ENCODE measurements around the gene ANKRD65. TPM values are rescaled to one million over a fixed set of nuclear protein-coding genes. Genes with fewer than 3 reads are reported as not detected.
A peak's percentile ranks its signal among the peaks of the same experiment; 100 is the strongest.

The ANKRD65 gene
- total RNA-seq, 2 experiments from 2014 or later, result not detected

DNA sequence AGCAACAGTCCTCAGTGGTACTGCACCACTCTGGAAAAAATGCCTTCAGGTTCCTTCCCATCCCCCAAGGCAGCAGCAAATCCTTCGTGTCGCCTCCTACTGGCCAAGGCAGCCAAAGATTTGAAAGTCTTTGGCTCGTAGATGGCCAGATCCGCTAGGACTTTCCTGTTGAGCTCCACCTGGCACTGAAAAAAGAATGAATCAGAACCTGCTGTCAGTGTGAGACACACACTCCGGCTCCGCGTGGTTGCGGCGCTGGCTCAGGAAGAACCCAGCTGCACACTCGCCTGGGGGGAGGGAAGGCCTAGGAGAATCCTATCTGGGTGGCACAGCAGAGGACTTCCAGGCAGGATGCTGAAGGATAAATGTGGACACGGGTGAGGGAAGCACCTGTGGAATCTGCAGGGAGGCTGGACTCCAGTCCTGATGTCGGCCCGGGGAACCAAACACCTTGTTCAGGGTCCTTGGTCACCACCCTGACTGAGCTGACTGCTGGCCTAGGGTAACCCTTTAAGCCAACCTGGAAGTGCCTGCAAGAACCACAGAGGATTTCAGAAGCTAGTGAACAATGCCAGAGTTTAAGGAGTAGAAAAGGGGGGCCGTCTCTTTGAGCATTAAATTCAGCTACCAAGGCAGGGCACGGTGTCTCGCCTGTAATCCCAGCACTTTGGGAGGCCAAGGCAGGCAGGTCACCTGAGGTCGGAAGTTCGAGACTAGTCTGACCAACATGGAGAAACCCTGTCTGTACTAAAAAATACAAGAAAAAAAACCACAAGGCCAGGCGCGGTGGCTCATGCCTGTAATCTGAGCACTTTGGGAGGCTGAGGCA lies 18.8 kb downstream of the ANKRD65 start:
- peak overlapping the region; percentile 71 for H3K27ac Mint-ChIP-seq
- CTCF ChIA-PET, result interaction anchor here (0.5 to 2.1 kb wide), 5 partner anchors 13 to 39 kb away, joined by 3 to 12 read pairs (median 4); no protein-coding TSS in a partner anchor
- DNase-seq, result peak; percentile 55
- no peaks in the 10 kb centered on the region for H3K27me3 Mint-ChIP-seq (ENCODE audit: low read depth)
- no peaks in the 10 kb centered on the region for H3K9me3 Mint-ChIP-seq
- peak overlapping the region; percentile 27 for H3K4me3 Mint-ChIP-seq
- peaks cover 68% of the 10 kb centered on the region for H3K4me1 Mint-ChIP-seq (ENCODE audit: low read depth)
- H3K36me3 Mint-ChIP-seq (ENCODE audit: low read depth), result peaks cover 64% of the 10 kb centered on the region
- intact Hi-C loops (cut with micrococcal nuclease), result no loop called here

DNA sequence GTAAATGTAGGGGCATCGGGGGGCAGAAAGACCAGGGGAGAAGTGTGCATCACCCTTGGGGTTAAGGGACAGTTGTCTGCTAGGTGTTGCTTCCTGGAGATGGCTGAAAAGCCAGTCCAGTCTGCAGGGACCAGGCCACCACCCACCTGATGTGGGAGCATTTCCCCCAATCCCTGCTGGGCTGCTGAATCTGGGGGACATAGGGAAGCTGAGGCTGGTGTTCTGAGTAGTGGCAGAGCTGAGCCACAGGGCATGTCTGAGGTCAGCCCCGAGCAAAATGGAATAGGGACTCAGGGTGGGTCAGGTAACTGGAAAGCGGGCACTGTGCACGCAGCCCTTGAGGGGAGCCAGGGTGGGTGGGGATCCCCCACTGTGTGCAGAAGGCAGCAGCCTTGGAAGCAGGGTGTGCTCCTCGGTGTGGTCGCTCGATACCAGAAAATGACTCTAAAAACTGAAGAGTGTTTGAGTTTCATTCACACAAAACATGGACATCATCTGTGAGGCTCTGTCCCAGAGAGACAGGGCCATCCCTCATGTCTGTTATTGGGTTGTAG lies 19.5 kb downstream of the ANKRD65 start:
- DNase-seq, result no peak
- no peaks in the 10 kb centered on the region for H3K9me3 Mint-ChIP-seq
- peak overlapping the region; percentile 71 for H3K27ac Mint-ChIP-seq
- H3K27me3 Mint-ChIP-seq (ENCODE audit: low read depth), result no peaks in the 10 kb centered on the region
- intact Hi-C loops (cut with micrococcal nuclease), result no loop called here
- peaks cover 61% of the 10 kb centered on the region for H3K36me3 Mint-ChIP-seq (ENCODE audit: low read depth)
- CTCF ChIA-PET, result interaction anchor here (1.1 to 2.1 kb wide), 3 partner anchors 20 to 39 kb away, joined by 3 to 12 read pairs (median 4); no protein-coding TSS in a partner anchor
- H3K4me3 Mint-ChIP-seq, result peak overlapping the region; percentile 91
- peaks cover 69% of the 10 kb centered on the region for H3K4me1 Mint-ChIP-seq (ENCODE audit: low read depth)

DNA sequence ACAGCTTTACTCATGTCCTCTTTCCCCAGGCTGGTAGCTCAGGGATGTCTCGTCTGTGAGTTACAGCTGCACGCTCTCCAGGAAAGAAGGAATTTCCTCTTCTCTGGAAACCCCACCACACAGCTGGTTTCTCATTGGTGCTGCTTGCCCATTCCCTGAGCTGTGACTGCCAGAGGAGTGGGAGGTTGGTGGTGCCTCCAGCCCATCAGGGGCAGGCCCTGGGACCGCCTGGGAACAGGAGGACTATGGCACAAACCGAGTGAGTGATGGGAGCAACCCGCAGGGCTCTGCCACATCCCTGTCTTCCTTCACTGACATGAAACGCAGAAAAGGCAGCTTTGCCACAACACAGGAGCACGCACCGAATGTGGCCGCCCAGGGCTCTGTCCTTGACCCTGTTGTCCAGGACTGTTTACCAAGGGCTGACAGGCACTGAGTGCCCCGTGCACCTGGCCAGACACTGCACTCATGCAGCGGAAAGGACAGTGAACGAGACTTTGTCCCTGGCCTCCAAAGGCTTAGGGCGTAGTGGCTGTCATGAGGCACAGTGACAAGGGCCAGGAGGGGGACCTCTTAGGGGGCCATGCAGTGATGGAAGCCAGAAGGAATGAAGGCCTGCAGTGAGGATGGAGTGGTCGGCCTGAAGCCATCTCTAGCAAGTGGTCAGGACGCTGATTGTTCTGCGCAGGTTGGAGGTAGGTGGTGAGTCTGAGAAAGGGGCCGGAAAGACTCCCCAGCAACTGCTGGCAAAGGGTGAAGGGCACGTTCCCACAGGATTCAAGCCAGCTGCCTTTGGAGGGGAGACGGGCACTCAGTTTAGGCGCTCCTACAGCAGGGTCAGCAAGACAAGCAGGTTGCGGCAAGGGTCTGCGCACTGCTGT lies 20.3 kb downstream of the ANKRD65 start:
- DNase-seq, result no peak
- H3K4me3 Mint-ChIP-seq, result peak overlapping the region; percentile 91
- peaks cover 54% of the 10 kb centered on the region for H3K36me3 Mint-ChIP-seq (ENCODE audit: low read depth)

GRCh38 chr1:1399872-1400575 lies 21.1 kb downstream of the ANKRD65 start:
- peak overlapping the region; percentile 91 for H3K4me3 Mint-ChIP-seq
- CTCF ChIA-PET, result interaction anchor here (1.2 to 2.6 kb wide), 3 partner anchors 9 to 41 kb away, joined by 3 to 14 read pairs (median 4); no protein-coding TSS in a partner anchor
- H3K27ac Mint-ChIP-seq, result peak overlapping the region; percentile 85
- H3K9me3 Mint-ChIP-seq, result no peaks in the 10 kb centered on the region
- intact Hi-C loops (cut with micrococcal nuclease), result loop anchor here (1.0 to 2.0 kb wide), 5 partner anchors 7 to 174 kb away; partner anchors contain the start of genes ATAD3A, AURKAIP1, MRPL20 and SSU72
- H3K4me1 Mint-ChIP-seq (ENCODE audit: low read depth), result peaks cover 61% of the 10 kb centered on the region
- peaks cover 55% of the 10 kb centered on the region for H3K36me3 Mint-ChIP-seq (ENCODE audit: low read depth)
- no peak for DNase-seq
- no peaks in the 10 kb centered on the region for H3K27me3 Mint-ChIP-seq (ENCODE audit: low read depth)

More for the DNA sequence above, 20.3 kb downstream of the ANKRD65 start:
- intact Hi-C loops (cut with micrococcal nuclease), result no loop called here
- Mint-ChIP-seq H3K27me3 (ENCODE audit: low read depth) (no peaks in the 10 kb centered on the region), H3K9me3 (no peaks in the 10 kb centered on the region), H3K27ac (peak overlapping the region; percentile 85), H3K4me1 (ENCODE audit: low read depth) (peaks cover 62% of the 10 kb centered on the region)
- CTCF ChIA-PET, result interaction anchor here (0.6 to 2.6 kb wide), 3 partner anchors 29 to 170 kb away, joined by 3 to 14 read pairs (median 3); no protein-coding TSS in a partner anchor

- H3K27ac Mint-ChIP-seq, result peak within 1 kb of the TSS; percentile 85
- H3K4me1 Mint-ChIP-seq (ENCODE audit: low read depth), result peaks cover 57% of the 10 kb centered on the region
- H3K4me3 Mint-ChIP-seq, result peak within 1 kb of the TSS; percentile 91
- no peaks in the 10 kb centered on the region for H3K9me3 Mint-ChIP-seq
- peak; percentile 99 for DNase-seq
- peaks cover 52% of the 10 kb centered on the region for H3K36me3 Mint-ChIP-seq (ENCODE audit: low read depth)
- intact Hi-C loops (cut with micrococcal nuclease), result loop anchor here (1.0 to 2.0 kb wide), 5 partner anchors 8 to 175 kb away; partner anchors contain the start of genes ATAD3A, AURKAIP1, MRPL20 and SSU72
- CTCF ChIA-PET, result interaction anchor here (0.8 to 2.6 kb wide), 4 partner anchors 10 to 42 kb away, joined by 3 to 14 read pairs (median 4); no protein-coding TSS in a partner anchor
- H3K27me3 Mint-ChIP-seq (ENCODE audit: low read depth), result no peaks in the 10 kb centered on the region
These were observed 21.7 kb downstream of the ANKRD65 start, which contains the start of gene CCNL2 for GRCh38 chr1:1399187-1399871. Gene CCNL2, minus strand, starts transcription at chr1:1399335. Its CDS starts 29 bp downstream, at chr1:1399306.

- H3K4me3 Mint-ChIP-seq, result peak overlapping the region; percentile 91
- peaks cover 56% of the 10 kb centered on the region for H3K4me1 Mint-ChIP-seq (ENCODE audit: low read depth)
- H3K27me3 Mint-ChIP-seq (ENCODE audit: low read depth), result no peaks in the 10 kb centered on the region
- intact Hi-C loops (cut with micrococcal nuclease), result loop anchor here (1.0 to 2.0 kb wide), 5 partner anchors 9 to 176 kb away; partner anchors contain the start of genes ATAD3A, AURKAIP1, MRPL20 and SSU72
- H3K9me3 Mint-ChIP-seq, result no peaks in the 10 kb centered on the region
- H3K27ac Mint-ChIP-seq, result peak overlapping the region; percentile 79
- CTCF ChIA-PET, result interaction anchor here (0.8 to 2.6 kb wide), 4 partner anchors 11 to 42 kb away, joined by 3 to 14 read pairs (median 4); no protein-coding TSS in a partner anchor
- peaks cover 56% of the 10 kb centered on the region for H3K36me3 Mint-ChIP-seq (ENCODE audit: low read depth)
- no peak for DNase-seq
These were observed 22.3 kb downstream of the ANKRD65 start for GRCh38 chr1:1398677-1399186.

DNA sequence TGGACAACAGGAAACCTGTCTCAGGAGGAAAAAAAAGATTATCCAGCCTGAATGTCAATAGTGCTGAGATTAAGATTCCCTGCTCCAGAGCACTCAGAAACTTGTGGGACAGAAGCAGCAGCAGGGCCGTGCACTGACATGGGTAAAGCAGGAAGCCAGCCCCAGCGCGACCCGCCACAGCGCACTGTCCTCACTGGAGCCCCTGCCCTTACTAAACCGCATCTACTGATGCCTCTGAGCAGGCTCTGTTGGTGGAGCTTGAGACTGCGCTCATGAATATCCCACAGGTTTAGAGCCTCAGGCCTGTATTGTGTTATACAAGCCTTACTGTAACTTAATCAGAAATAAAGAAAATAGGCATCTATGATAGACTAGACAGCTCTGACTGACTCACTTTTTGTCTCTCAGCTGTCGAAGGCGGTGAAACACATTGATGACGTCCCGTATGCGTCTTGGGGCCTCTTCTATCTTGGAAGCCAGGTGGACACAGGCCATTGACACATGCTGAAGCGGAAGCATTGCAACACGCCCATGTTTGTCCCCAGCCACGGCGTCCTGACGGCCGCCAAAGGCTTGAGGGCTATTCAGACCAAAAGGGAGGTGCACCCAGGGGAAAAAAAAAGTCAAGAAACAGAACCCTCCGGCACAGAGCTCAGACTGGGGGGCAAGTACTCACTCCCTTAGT lies 23.1 kb downstream of the ANKRD65 start:
- CTCF ChIA-PET, result interaction anchor here (1.0 kb wide), 1 partner anchor 43 kb away, joined by 4 read pairs; no protein-coding TSS in a partner anchor
- Mint-ChIP-seq H3K9me3 (no peaks in the 10 kb centered on the region), H3K4me3 (peak overlapping the region; percentile 91), H3K27me3 (ENCODE audit: low read depth) (no peaks in the 10 kb centered on the region), H3K27ac (peak overlapping the region; percentile 79), H3K4me1 (ENCODE audit: low read depth) (peaks cover 51% of the 10 kb centered on the region), H3K36me3 (ENCODE audit: low read depth) (peaks cover 57% of the 10 kb centered on the region)
- intact Hi-C loops (cut with micrococcal nuclease), result loop anchor here (2.0 kb wide), 2 partner anchors 107 to 115 kb away; partner anchors contain the start of gene ATAD3A
- no peak for DNase-seq

DNA sequence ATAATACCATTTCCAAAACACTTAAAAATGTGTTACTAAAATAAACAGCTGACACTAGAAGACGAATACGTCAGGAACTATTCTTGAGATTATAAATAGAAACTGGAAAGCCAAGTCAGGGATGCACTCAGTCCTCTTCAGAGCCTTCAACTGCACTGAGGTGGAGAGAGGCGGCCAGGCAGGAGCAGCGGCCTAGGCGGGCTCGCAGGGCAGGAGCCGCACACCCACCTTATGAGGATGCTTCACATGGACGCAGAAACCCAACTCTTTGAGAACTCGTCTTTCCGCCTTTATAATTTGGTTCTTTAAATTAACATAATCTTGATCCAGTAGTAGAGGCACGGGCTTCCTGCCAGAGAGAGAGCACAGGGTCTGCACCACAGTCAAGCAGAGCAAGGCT lies 25.9 kb downstream of the ANKRD65 start:
- H3K36me3 Mint-ChIP-seq (ENCODE audit: low read depth), result peaks cover 55% of the 10 kb centered on the region
- H3K4me3 Mint-ChIP-seq, result no peak overlapping the region
- no peaks in the 10 kb centered on the region for H3K9me3 Mint-ChIP-seq
- intact Hi-C loops (cut with micrococcal nuclease), result no loop called here
- no peak for DNase-seq
- CTCF ChIA-PET, result interaction anchor here (1.5 kb wide), 1 partner anchor 20 kb away, joined by 3 read pairs; the partner anchor contains the start of gene AURKAIP1
- H3K27ac Mint-ChIP-seq, result peak overlapping the region; percentile 65
- H3K4me1 Mint-ChIP-seq (ENCODE audit: low read depth), result peaks cover 25% of the 10 kb centered on the region
- no peaks in the 10 kb centered on the region for H3K27me3 Mint-ChIP-seq (ENCODE audit: low read depth)

DNA sequence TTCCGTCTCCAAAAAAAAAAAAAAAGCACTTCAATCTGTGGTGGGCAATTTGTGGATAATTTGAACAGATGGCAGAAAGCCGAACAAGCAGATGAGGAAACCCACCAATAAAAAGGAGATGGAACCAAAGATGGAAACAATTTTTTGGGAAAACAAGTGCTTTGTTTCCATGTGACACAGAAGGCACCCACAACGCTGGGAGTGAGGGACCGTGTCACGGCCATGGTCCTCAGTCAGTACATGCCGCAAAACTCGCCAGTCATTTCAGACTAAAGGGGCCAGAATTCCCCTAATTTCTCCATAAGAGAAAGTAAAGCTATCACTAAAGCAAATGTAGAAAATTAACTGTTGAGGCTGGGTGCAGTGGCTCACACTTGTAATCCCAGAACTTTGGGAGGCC lies 27.0 kb downstream of the ANKRD65 start:
- Mint-ChIP-seq H3K4me1 (ENCODE audit: low read depth) (peaks cover 23% of the 10 kb centered on the region), H3K27me3 (ENCODE audit: low read depth) (no peaks in the 10 kb centered on the region), H3K9me3 (no peaks in the 10 kb centered on the region), H3K36me3 (ENCODE audit: low read depth) (peaks cover 59% of the 10 kb centered on the region), H3K27ac (no peak overlapping the region), H3K4me3 (no peak overlapping the region)
- intact Hi-C loops (cut with micrococcal nuclease), result no loop called here
- no peak for DNase-seq
- CTCF ChIA-PET, result no interaction called here

DNA sequence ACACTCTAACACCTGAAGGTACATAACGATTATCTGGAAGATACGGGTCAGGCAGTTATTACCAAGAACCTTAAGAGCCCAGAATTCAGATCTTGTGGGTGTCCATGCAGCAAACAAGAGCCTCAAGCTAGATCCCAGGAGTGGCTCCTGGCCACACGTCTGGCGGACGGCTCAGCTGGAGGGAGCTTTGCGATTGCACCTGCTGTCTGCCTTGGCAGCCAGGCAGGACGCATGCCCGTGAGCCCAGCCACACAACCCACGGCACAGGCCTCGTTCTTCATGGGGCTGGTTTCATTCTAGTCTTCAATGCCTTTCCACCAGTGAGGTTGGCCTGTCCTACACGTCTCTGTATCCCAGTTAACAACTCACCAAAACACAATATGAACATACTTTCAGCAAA lies 27.6 kb downstream of the ANKRD65 start:
- no peaks in the 10 kb centered on the region for H3K9me3 Mint-ChIP-seq
- H3K36me3 Mint-ChIP-seq (ENCODE audit: low read depth), result peaks cover 62% of the 10 kb centered on the region
- no peak for DNase-seq
- no peak overlapping the region for H3K4me3 Mint-ChIP-seq
- no peak overlapping the region for H3K27ac Mint-ChIP-seq
- H3K4me1 Mint-ChIP-seq (ENCODE audit: low read depth), result peaks cover 23% of the 10 kb centered on the region
- no peaks in the 10 kb centered on the region for H3K27me3 Mint-ChIP-seq (ENCODE audit: low read depth)
- intact Hi-C loops (cut with micrococcal nuclease), result no loop called here
- CTCF ChIA-PET, result no interaction called here
